MM.1S (cell line): ENCODE results near the gene DNAJB11.

ENCODE experiments used
- EZH2 ChIP-seq: fragments of 300-600 bp; sonication (generic); optimal IDR thresholded peaks from 2 replicates; pipeline ENCODE3; 2017; ENCODE audit warnings: low read depth, mild to moderate bottlenecking, antibody characterized with exemption, low read length, mixed read lengths
- TF ChIP-seq, protein P1 (sequence below): fragments of 300-600 bp; sonication (generic); IDR thresholded peaks from 2 replicates; pipeline ENCODE4 v1.5.1; 2016; ENCODE audit warnings: antibody characterized with exemption, low read length, mixed read lengths

DNA sequence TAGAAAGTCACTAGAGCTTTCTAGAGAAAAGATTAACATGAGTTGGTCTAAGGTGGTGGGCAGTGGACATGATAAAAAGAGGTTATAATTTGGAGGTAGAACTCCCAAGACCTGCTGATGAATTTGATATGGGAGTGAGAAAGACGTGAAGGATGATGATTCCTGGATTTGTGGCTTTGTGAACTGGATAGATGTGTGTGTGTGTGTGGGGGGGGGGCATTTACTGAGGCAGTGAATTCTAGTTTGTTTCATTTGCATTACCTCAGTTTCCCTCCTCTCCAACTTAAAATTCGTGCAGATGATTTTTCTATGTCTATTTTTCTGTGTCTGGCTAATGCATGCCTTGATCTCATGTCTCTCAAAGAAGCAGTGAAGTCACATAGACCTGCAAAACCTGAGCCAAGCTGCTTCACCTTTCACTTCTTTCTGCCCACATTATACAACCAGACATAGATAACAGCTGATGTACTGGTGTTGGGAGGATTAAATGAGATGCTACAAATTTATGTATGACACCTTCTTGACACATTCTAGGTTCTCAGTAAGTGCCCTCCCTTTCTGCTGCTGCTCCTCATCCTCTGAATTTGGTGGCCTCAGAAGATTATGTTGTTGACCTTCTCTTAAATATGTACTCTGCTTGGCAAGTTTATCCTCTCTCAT is 52.3 kb downstream of the DNAJB11 start:
- TF ChIP-seq, protein P1, sequence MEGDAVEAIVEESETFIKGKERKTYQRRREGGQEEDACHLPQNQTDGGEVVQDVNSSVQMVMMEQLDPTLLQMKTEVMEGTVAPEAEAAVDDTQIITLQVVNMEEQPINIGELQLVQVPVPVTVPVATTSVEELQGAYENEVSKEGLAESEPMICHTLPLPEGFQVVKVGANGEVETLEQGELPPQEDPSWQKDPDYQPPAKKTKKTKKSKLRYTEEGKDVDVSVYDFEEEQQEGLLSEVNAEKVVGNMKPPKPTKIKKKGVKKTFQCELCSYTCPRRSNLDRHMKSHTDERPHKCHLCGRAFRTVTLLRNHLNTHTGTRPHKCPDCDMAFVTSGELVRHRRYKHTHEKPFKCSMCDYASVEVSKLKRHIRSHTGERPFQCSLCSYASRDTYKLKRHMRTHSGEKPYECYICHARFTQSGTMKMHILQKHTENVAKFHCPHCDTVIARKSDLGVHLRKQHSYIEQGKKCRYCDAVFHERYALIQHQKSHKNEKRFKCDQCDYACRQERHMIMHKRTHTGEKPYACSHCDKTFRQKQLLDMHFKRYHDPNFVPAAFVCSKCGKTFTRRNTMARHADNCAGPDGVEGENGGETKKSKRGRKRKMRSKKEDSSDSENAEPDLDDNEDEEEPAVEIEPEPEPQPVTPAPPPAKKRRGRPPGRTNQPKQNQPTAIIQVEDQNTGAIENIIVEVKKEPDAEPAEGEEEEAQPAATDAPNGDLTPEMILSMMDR: no peak
- TF ChIP-seq EZH2: no peak
